Right lobe of liver (tissue), 6 donors: Measurements from ENCODE around the gene PLEKHF1. TPM values are rescaled to one million over a fixed set of nuclear protein-coding genes. Genes with fewer than 3 reads are reported as not detected.

ENCODE experiments used
- ATAC-seq, 4 donors: fragments of 200-7000 bp; cut with Tn5 transposase; one replicate each; pipeline ENCODE4 v1.9.1; 2020; ENCODE audit warnings: mild to moderate bottlenecking in 4 of 4, moderate library complexity in 4 of 4
- DNase-seq, 3 donors: peaks; one replicate each; pipeline ENCODE4 v3.0.0-alpha.2; 2020
- H3K27ac ChIP-seq, 3 donors: fragments of 200-600 bp; one replicate each; pipeline ENCODE4 v1.8.0; 2022
- H3K27me3 ChIP-seq, 2 donors: fragments of 200-600 bp; one replicate each; pipeline ENCODE4 v1.8.0; 2022
- H3K36me3 ChIP-seq, 4 donors: fragments of 200-600 bp; sonication (generic) in 1 of 4; one replicate each; pipeline versions ENCODE4 v1.5.1 to v1.8.0; 2017 to 2022; ENCODE audit warnings: control low read depth in 1 of 4
- H3K4me1 ChIP-seq, 4 donors: fragments of 200-600 bp; sonication (generic) in 1 of 4; one replicate each; pipeline versions ENCODE4 v1.5.1 to v1.8.0; 2017 to 2022; ENCODE audit warnings: control low read depth in 1 of 4
- H3K4me3 ChIP-seq, 3 donors: fragments of 200-600 bp; one replicate each; pipeline ENCODE4 v1.8.0; 2022
- H3K9me3 ChIP-seq, 4 donors: fragments of 200-600 bp; sonication (generic) in 1 of 4; one replicate each; pipeline versions ENCODE4 v1.5.1 to v1.8.0; 2017 to 2022; ENCODE audit warnings: control low read depth in 1 of 4
- POLR2A ChIP-seq: fragments of 450-650 bp; IDR thresholded peaks from one replicate; pipeline ENCODE4 v1.6.1; 2017; ENCODE audit warnings: antibody characterized with exemption, mild to moderate bottlenecking
- WGBS: methylation state at CpG from one replicate; pipeline ENCODE4 v1.1.6; 2018; ENCODE audit warnings: low coverage, low lambda C conversion rate; ENCODE audit not compliant: insufficient coverage; ENCODE audit errors: missing lambda C conversion rate; 5-methylcytosine and 5-hydroxymethylcytosine counted together
- intact Hi-C, 2 donors: fragments of 100-400 bp; cut with DNase I; formaldehyde crosslinking; loops; one replicate each; pipeline versions ENCODE4 v1.11.2 to v1.14.1; 2022
- total RNA-seq, 6 experiments: library from RNA; depleted of rRNA in 2 of 6; stranded (reverse); fragments of >200 nt in 2 of 6; fragmentation: NEBNext Ultra II Directional in 3 of 6; extraction: Animal tissue kit (Norgen Biotek cat#: 25700) in 3 of 6; gene quantifications; one replicate each; pipeline versions ENCODE4 v1.1.0 to v1.2.4, GENCODE V29; 2016 to 2023
- TF ChIP-seq, protein P1 (sequence below), 4 donors: fragments of 200-600 bp in 3 of 4; fragments of 450-650 bp in 1 of 4; IDR thresholded peaks; one replicate each; pipeline versions ENCODE4 v1.5.1 to v1.8.0; 2016 to 2022; ENCODE audit warnings: antibody characterized with exemption in 4 of 4, mild to moderate bottlenecking in 2 of 4
- donor health status: DM: no; HTN: yes; CAD: no.
- donor health status: DM: no; HTN: no; CAD: no.
- donor health status: DM: no; HTN: no; CAD: no.
- donor health status: DM: no; HTN: yes; CAD: no.
- donor health status: DM: no; HTN: yes; CAD: no.

Gene PLEKHF1
- total RNA-seq, 6 experiments from 2014 or later: 5.6 to 13.8 (median 9.8) TPM

DNA sequence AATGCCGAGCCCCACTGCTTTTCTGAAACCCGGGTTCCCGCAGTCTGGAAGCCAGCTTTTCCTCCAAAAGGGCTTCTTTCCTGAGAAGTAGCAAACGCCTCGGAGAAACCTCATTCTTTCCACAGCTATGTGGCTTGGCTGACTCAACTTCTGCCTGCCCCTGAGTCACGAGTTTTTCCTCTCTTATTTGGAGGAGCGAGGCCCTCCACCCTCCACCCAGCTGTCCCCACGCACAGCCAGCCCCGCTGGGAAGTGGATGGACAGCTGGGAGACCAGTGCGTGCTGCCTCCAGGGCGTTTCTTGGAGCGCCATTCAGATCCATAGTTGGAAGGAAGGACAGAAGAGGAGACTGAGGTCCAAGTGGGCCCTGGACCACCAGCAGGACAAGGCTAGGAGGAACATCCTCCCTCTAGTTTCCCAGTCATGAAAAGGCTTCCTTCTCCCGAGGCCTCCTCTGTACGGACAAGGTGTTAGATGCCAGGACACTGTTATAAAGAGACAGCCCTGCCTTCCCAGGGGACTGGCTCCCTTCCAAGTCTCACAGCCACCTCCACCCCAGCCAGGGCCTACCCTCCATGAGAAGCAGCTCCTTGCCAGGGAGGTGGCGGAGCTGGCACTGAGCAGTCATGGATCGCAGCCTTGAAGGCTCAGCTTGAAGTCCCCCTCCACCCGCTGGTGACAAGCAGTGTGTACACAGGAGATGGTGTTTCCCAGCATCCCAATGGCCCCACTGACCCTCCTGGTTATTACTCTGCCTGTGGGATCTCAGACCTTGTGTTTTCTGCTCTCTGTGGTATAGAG, 2.5 kb upstream of the PLEKHF1 start:
- H3K27me3 ChIP-seq: no peaks in the 10 kb centered on the region
- intact Hi-C loops: no loop called here
- peaks cover 0 to 29% (median 14%) of the 10 kb centered on the region in 4 donors for H3K4me1 ChIP-seq
- no peaks in the 10 kb centered on the region for H3K36me3 ChIP-seq
- no peak overlapping the region for H3K4me3 ChIP-seq
- no peaks in the 10 kb centered on the region for H3K9me3 ChIP-seq
- 11% methylated on average over 6 of the region's 17 CpGs for WGBS
- ATAC-seq (peak in 1 of 4 donors; percentile 1), DNase-seq (peak in 2 of 3 donors; percentile 35 to 47)
- TF ChIP-seq POLR2A: no peak
- TF ChIP-seq, protein P1, sequence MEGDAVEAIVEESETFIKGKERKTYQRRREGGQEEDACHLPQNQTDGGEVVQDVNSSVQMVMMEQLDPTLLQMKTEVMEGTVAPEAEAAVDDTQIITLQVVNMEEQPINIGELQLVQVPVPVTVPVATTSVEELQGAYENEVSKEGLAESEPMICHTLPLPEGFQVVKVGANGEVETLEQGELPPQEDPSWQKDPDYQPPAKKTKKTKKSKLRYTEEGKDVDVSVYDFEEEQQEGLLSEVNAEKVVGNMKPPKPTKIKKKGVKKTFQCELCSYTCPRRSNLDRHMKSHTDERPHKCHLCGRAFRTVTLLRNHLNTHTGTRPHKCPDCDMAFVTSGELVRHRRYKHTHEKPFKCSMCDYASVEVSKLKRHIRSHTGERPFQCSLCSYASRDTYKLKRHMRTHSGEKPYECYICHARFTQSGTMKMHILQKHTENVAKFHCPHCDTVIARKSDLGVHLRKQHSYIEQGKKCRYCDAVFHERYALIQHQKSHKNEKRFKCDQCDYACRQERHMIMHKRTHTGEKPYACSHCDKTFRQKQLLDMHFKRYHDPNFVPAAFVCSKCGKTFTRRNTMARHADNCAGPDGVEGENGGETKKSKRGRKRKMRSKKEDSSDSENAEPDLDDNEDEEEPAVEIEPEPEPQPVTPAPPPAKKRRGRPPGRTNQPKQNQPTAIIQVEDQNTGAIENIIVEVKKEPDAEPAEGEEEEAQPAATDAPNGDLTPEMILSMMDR (IDR thresholded peaks at IDR 0.05): no peak
- peak overlapping the region; percentile 2 to 18 (median 4) for H3K27ac ChIP-seq

DNA sequence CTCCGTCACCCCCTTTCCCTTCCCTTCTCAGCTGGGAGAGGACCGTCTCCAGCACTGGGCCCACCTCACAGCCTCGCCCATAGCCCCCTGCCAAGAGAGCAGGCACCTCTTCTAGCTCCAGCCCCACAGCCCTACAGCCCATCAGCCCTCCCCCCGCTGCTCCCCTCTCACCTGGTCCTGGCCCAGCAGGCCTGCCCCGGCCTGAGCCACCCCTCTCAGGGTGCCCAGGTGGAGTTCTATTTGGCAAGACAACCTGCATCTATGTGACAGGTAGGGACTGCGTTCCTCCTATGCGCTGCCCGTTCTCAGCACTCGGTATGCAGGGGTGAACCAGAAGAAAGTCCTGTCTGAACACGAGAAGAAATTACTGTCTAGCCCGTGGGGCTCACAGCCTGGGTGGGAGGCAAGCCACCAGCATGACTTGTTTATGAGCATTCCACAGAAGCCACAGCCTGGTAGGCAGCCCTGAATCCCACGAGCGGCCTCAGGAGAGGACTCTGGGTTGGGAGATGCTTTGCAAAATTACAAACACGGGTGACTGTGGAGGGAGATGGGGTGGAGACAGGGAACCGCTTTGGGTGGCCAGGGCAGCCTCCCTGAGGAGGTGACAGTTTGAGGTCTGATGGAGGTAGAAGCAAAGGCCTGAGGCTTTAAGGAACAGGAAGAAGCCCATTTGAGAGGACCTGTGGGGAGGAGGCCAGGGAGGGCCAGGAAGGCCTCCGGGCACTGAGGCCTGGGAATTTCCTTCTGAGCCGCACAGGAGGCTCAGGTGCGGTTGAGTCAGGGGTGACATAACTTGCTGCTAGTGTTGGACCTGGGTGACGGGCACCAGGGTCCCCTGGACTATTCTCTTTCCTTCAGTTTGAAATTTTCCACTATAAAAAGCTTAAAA, 1.2 kb upstream of the PLEKHF1 start:
- Histone ChIP-seq H3K9me3 (no peaks in the 10 kb centered on the region), H3K27ac (peak overlapping the region in 2 of 3 donors; percentile 48 to 85), H3K36me3 (no peaks in the 10 kb centered on the region), H3K4me1 (peaks cover 0 to 42% (median 16%) of the 10 kb centered on the region in 4 donors), H3K4me3 (peak overlapping the region in 1 of 3 donors; percentile 94), H3K27me3 (no peaks in the 10 kb centered on the region)
- 83% methylated on average over 9 of the region's 19 CpGs for WGBS
- TF ChIP-seq, protein P1 (IDR thresholded peaks at IDR 0.05): no peak
- no peak for TF ChIP-seq POLR2A
- intact Hi-C loops: no loop called here
- DNase-seq: no peak
- ATAC-seq: no peak

DNA sequence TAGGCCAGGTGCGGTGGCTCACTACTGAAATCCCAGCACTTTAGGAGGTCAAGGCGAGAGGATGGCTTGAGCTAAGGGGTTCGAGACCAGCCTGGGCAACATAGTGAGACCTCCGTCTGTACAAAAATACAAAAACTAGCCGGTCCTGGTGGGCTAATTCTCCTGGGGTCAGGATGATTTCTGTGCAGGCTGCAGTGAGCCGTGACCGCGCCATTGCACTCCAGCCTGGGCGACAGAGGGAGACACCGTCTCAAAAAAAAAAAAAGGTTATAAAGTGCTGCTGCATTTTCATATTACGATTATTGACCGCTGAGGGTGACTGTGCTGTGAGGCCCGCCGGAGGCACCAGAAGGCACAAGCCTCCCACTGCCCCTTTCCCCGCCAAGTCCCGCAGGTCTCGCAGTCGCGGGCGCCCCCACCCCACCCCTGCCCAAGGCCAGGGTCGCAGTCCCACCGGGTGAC, 477 bp upstream of the PLEKHF1 start:
- peak overlapping the region; percentile 48 to 85 (median 83) for H3K27ac ChIP-seq

More for the DNA sequence above, 477 bp upstream of the PLEKHF1 start:
- WGBS: 17% methylated on average over 14 of the region's 22 CpGs
- no peaks in the 10 kb centered on the region for H3K36me3 ChIP-seq
- peak in 3 of 4 donors; percentile 1 to 37 (median 16) for ATAC-seq
- DNase-seq: no peak
- H3K4me3 ChIP-seq: peak overlapping the region; percentile 83 to 95 (median 94)
- intact Hi-C loops: no loop called here
- TF ChIP-seq, protein P1 (IDR thresholded peaks at IDR 0.05): peak; percentile 15 to 39 (median 28)
- TF ChIP-seq POLR2A: no peak
- H3K27me3 ChIP-seq: no peaks in the 10 kb centered on the region
- H3K9me3 ChIP-seq: no peaks in the 10 kb centered on the region
- H3K4me1 ChIP-seq: peaks cover 0 to 42% (median 16%) of the 10 kb centered on the region in 4 donors
